Measurements from ENCODE around the gene PGD. TPM values are rescaled to one million over a fixed set of nuclear protein-coding genes. Genes with fewer than 3 reads are reported as not detected.
"Not testable (repeated sequence)": the region's sequence is repeated elsewhere in the genome, so short reads cannot be mapped to it uniquely, and the experiment has no call there.

The PGD gene
- total RNA-seq, 4 donors from 2014 or later = 42.3 to 78.8 (median 77.7) TPM

- no peak overlapping the region for H3K4me3 ChIP-seq
- TF ChIP-seq EP300 (IDR thresholded peaks at IDR 0.05) (no peak), POLR2AphosphoS5 (IDR thresholded peaks at IDR 0.05) (no peak), POLR2A (IDR thresholded peaks at IDR 0.05) (no peak)
- TF ChIP-seq, protein P1, sequence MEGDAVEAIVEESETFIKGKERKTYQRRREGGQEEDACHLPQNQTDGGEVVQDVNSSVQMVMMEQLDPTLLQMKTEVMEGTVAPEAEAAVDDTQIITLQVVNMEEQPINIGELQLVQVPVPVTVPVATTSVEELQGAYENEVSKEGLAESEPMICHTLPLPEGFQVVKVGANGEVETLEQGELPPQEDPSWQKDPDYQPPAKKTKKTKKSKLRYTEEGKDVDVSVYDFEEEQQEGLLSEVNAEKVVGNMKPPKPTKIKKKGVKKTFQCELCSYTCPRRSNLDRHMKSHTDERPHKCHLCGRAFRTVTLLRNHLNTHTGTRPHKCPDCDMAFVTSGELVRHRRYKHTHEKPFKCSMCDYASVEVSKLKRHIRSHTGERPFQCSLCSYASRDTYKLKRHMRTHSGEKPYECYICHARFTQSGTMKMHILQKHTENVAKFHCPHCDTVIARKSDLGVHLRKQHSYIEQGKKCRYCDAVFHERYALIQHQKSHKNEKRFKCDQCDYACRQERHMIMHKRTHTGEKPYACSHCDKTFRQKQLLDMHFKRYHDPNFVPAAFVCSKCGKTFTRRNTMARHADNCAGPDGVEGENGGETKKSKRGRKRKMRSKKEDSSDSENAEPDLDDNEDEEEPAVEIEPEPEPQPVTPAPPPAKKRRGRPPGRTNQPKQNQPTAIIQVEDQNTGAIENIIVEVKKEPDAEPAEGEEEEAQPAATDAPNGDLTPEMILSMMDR (IDR thresholded peaks at IDR 0.05) = no peak
- no peaks in the 10 kb centered on the region for H3K9me3 ChIP-seq
- WGBS = 54% methylated on average over 5 of the region's 5 CpGs
- peaks cover 30% of the 10 kb centered on the region for H3K4me1 ChIP-seq
- H3K27ac ChIP-seq = no peak overlapping the region
- no peak for DNase-seq (ENCODE audit: low spot score in 2 of 2)
- H3K27me3 ChIP-seq = no peaks in the 10 kb centered on the region
- peaks cover 1% of the 10 kb centered on the region for H3K36me3 ChIP-seq
Observed at GRCh38 chr1:10456048-10456447, 57.2 kb downstream of the PGD start.

DNA sequence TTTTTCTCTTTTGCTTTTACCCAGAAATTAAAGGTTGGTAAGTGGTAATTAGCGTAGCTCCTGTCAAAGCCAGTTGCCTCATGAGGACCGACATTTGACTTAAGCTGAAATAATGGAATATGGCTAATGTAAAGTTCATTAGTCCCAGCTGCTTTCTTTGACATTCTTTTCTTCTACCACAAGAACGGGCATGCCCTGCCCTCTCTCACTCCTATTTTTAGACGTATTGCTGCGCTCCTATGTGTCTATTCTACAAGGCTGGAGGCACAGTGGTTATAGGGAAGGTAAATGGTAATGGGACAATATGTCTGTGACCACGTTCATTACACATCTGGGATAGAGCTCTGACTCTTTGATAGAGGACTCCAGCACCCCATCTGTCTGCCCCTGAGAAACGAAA is 57.8 kb downstream of the PGD start:
- DNase-seq (ENCODE audit: low spot score in 2 of 2) = no peak
- Histone ChIP-seq H3K4me3 (no peak overlapping the region), H3K4me1 (peaks cover 24% of the 10 kb centered on the region), H3K36me3 (peaks cover 7% of the 10 kb centered on the region), H3K27ac (no peak overlapping the region), H3K9me3 (no peaks in the 10 kb centered on the region), H3K27me3 (no peaks in the 10 kb centered on the region)
- 40% methylated on average over 7 of the region's 7 CpGs for WGBS
- TF ChIP-seq POLR2AphosphoS5 (IDR thresholded peaks at IDR 0.05) = no peak

DNA sequence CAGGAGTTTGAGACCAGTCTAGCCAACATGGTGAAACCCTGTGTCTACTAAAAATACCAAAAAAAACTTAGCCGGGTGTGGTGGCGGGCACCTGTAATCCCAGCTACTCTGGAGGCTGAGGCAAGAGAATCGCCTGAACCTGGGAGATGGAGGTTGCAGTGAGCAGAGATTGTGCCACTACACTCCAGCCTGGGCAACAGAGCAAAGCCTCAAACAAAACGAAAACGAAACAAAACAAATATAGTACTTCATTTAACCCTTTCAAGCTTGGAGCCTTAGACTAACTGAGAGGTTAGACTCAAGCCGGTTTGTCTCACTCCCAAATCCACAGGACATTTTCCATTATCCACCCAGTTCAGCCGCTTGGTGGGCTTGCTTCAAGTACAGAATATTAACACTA is 58.6 kb downstream of the PGD start:
- H3K36me3 ChIP-seq = peaks cover 15% of the 10 kb centered on the region
- WGBS = 51% methylated on average over 7 of the region's 7 CpGs
- H3K27me3 ChIP-seq; H3K9me3 ChIP-seq; DNase-seq (ENCODE audit: low spot score in 2 of 2); H3K27ac ChIP-seq: not testable (repeated sequence)
- H3K4me3 ChIP-seq = peak overlapping the region; percentile 7
- peaks cover 19% of the 10 kb centered on the region for H3K4me1 ChIP-seq

DNA sequence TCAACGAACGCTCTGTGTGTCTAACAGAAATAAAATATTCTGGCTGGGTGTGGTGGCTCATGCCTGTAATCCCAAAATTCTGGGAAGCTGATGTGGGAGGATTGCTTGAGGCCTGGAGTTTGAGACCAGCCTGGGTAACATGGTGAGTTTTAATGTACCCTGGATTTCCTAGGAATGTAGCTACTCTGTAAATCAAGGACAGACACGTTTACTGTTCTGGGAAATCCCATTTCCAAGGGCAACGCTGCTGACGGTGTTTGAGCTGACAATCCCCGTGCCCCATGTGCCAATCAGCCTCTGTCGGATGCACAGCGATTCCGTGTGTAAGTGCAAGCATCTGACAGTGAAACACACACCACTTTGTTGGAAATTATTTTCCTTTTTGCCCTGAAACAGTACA is 59.0 kb downstream of the PGD start:
- Histone ChIP-seq H3K27ac (no peak overlapping the region), H3K9me3 (no peaks in the 10 kb centered on the region), H3K4me3 (peak overlapping the region; percentile 7), H3K4me1 (peaks cover 19% of the 10 kb centered on the region), H3K36me3 (peaks cover 19% of the 10 kb centered on the region), H3K27me3 (no peaks in the 10 kb centered on the region)
- TF ChIP-seq, protein P1 (IDR thresholded peaks at IDR 0.05) = no peak
- TF ChIP-seq EP300 (IDR thresholded peaks at IDR 0.05) (no peak), POLR2A (IDR thresholded peaks at IDR 0.05) (no peak), POLR2AphosphoS5 (IDR thresholded peaks at IDR 0.05) (no peak)
- no peak for DNase-seq (ENCODE audit: low spot score in 2 of 2)
- 44% methylated on average over 9 of the region's 9 CpGs for WGBS

DNA sequence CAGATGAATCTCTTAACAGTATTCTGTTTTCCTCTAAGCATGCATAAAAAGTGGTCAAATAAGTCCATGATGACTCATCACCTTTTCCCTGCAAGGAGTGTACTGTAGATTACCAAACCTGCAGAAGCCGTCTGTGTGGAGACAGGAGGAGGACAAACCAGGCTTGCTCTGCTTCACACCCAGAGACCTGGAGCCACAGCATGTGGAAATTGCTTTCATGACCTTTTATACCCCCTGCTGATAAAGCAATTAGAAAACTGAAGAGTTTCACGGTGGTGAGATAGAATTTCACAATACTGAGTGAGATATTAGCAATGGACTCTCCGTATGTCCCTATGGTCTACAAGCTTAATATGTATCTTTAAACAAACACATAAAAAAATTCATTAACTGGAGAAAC is 60.3 kb downstream of the PGD start:
- no peak for DNase-seq (ENCODE audit: low spot score in 2 of 2)
- no peaks in the 10 kb centered on the region for H3K9me3 ChIP-seq
- H3K4me3 ChIP-seq = no peak overlapping the region
- no peak overlapping the region for H3K27ac ChIP-seq
- TF ChIP-seq POLR2AphosphoS5 (IDR thresholded peaks at IDR 0.05) = no peak
- no peak for TF ChIP-seq EP300 (IDR thresholded peaks at IDR 0.05)
- TF ChIP-seq, protein P1 (IDR thresholded peaks at IDR 0.05) = no peak
- no peak for TF ChIP-seq POLR2A (IDR thresholded peaks at IDR 0.05)
- H3K4me1 ChIP-seq = peaks cover 19% of the 10 kb centered on the region
- no peaks in the 10 kb centered on the region for H3K27me3 ChIP-seq
- peaks cover 33% of the 10 kb centered on the region for H3K36me3 ChIP-seq
- 59% methylated on average over 3 of the region's 3 CpGs for WGBS

GRCh38 chr1:10467078-10467477 is 68.2 kb downstream of the PGD start:
- H3K27ac ChIP-seq = no peak overlapping the region
- H3K36me3 ChIP-seq = peaks cover 71% of the 10 kb centered on the region
- TF ChIP-seq, protein P1 (IDR thresholded peaks at IDR 0.05) = no peak
- TF ChIP-seq POLR2AphosphoS5 (IDR thresholded peaks at IDR 0.05) (no peak), POLR2A (IDR thresholded peaks at IDR 0.05) (no peak), EP300 (IDR thresholded peaks at IDR 0.05) (no peak)
- H3K4me3 ChIP-seq = no peak overlapping the region
- no peaks in the 10 kb centered on the region for H3K9me3 ChIP-seq
- no peak for DNase-seq (ENCODE audit: low spot score in 2 of 2)
- H3K27me3 ChIP-seq = no peaks in the 10 kb centered on the region
- H3K4me1 ChIP-seq = peaks cover 9% of the 10 kb centered on the region
- 98% methylated on average over 2 of the region's 2 CpGs for WGBS

All from suprapubic skin (tissue), 4 donors.